Lower leg skin (tissue), 3 donors: ENCODE measurements around the gene TNNT2.

ENCODE experiments used
- POLR2A ChIP-seq, 2 donors: fragments of 450-650 bp; IDR thresholded peaks; one replicate each; pipeline ENCODE4 v1.6.1; 2016 to 2017; ENCODE audit warnings: antibody characterized with exemption in 2 of 2, mild to moderate bottlenecking in 1 of 2, moderate library complexity in 1 of 2
- TF ChIP-seq, protein P1 (sequence below), 3 donors: fragments of 450-650 bp; IDR thresholded peaks; one replicate each; pipeline ENCODE4 v1.5.1; 2016; ENCODE audit warnings: antibody characterized with exemption in 3 of 3, mild to moderate bottlenecking in 3 of 3, moderate library complexity in 2 of 3

DNA sequence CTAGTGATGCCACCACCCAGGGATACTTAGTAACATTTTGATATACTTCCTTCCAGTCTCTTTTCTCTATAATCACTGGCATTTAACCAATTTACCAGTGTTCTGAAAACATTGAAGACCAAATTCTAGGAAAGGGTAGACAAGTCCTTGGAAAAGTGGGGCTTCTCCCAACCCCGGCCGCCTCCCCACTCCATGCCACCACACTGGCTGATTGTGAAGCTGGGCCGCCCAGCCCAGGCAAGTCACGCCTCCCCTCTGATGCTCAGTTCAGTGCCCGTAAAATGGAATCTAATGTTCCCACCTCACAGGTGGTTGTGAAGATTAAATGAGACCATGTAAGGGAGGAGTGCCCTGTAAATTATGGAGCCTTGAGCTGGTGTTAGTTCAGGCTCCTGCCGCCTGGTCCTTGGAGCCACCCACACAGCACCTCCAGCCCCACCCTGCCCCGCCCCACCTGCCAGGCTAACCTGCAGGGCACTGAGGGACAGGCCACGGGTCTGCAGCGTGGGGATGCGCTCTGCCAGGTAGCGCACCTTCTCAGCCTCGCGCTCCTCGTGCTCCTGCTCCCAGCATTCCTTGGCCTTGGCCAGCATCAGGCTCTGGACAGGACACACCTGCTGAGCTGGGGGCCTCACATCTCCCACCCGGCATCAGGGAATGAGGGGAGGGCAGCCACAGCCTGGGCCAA, 36.7 kb upstream of the TNNT2 start:
- TF ChIP-seq, protein P1, sequence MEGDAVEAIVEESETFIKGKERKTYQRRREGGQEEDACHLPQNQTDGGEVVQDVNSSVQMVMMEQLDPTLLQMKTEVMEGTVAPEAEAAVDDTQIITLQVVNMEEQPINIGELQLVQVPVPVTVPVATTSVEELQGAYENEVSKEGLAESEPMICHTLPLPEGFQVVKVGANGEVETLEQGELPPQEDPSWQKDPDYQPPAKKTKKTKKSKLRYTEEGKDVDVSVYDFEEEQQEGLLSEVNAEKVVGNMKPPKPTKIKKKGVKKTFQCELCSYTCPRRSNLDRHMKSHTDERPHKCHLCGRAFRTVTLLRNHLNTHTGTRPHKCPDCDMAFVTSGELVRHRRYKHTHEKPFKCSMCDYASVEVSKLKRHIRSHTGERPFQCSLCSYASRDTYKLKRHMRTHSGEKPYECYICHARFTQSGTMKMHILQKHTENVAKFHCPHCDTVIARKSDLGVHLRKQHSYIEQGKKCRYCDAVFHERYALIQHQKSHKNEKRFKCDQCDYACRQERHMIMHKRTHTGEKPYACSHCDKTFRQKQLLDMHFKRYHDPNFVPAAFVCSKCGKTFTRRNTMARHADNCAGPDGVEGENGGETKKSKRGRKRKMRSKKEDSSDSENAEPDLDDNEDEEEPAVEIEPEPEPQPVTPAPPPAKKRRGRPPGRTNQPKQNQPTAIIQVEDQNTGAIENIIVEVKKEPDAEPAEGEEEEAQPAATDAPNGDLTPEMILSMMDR (IDR thresholded peaks at IDR 0.05) = no peak
- no peak for TF ChIP-seq POLR2A (IDR thresholded peaks at IDR 0.05)
